Spleen (tissue), 11 donors: ENCODE measurements around the gene ATG5. TPM values are rescaled to one million over a fixed set of nuclear protein-coding genes. Genes with fewer than 3 reads are reported as not detected.

Experiments used
- DNase-seq: peaks from one replicate; pipeline ENCODE4 v3.0.0-alpha.2; 2020
- H3K27ac ChIP-seq, 8 donors: fragments of 200-600 bp; sonication (generic) in 7 of 8; 1 replicate in 4 of 8; 2 replicates in 4 of 8; pipeline versions ENCODE4 v1.5.0 to v1.8.0; 2016 to 2021; ENCODE audit warnings: inconsistent platforms in 4 of 8, mild to moderate bottlenecking in 4 of 8, moderate library complexity in 1 of 8
- H3K27me3 ChIP-seq, 7 donors: fragments of 200-600 bp; sonication (generic) in 6 of 7; replicated peaks in 1 of 7; 1 replicate in 4 of 7; 2 replicates in 3 of 7; pipeline versions ENCODE4 v1.5.0 to v1.8.0; 2016 to 2021; ENCODE audit warnings: inconsistent platforms in 3 of 7, mild to moderate bottlenecking in 1 of 7
- H3K36me3 ChIP-seq, 6 donors: fragments of 200-600 bp; sonication (generic) in 5 of 6; 1 replicate in 4 of 6; 2 replicates in 2 of 6; pipeline versions ENCODE4 v1.5.0 to v1.8.0; 2016 to 2021; ENCODE audit warnings: inconsistent platforms in 2 of 6
- H3K4me1 ChIP-seq, 6 donors: fragments of 200-600 bp; sonication (generic) in 5 of 6; 1 replicate in 3 of 6; 2 replicates in 3 of 6; pipeline versions ENCODE4 v1.5.0 to v1.8.0; 2016 to 2021; ENCODE audit warnings: inconsistent platforms in 3 of 6
- H3K4me3 ChIP-seq, 8 donors: fragments of 200-600 bp; sonication (generic) in 7 of 8; 1 replicate in 4 of 8; 2 replicates in 4 of 8; pipeline versions ENCODE4 v1.5.0 to v1.8.0; 2016 to 2021; ENCODE audit warnings: inconsistent platforms in 4 of 8, mild to moderate bottlenecking in 4 of 8, moderate library complexity in 2 of 8
- H3K9me3 ChIP-seq, 8 donors: fragments of 200-600 bp; sonication (generic) in 7 of 8; 1 replicate in 4 of 8; 2 replicates in 4 of 8; pipeline versions ENCODE4 v1.5.0 to v1.8.0; 2016 to 2021; ENCODE audit warnings: inconsistent platforms in 4 of 8
- POLR2A ChIP-seq, 3 donors: fragments of 450-650 bp; IDR thresholded peaks; one replicate each; pipeline ENCODE4 v1.5.1; 2017; ENCODE audit warnings: antibody characterized with exemption in 3 of 3, mild to moderate bottlenecking in 1 of 3
- POLR2AphosphoS5 ChIP-seq, 3 donors: sonication (generic); formaldehyde crosslinking; IDR thresholded peaks; one replicate each; pipeline ENCODE4 v1.5.1; 2017; ENCODE audit warnings: antibody characterized with exemption in 3 of 3
- WGBS, 5 donors: extraction: QIAGEN DNeasy Blood & Tissue Kit in 3 of 5; methylation state at CpG; one replicate each; pipeline versions ENCODE4 v1.1.5 to v1.1.7; 2013 to 2018; 5-methylcytosine and 5-hydroxymethylcytosine counted together
- intact Hi-C: fragments of 100-400 bp; cut with DNase I; formaldehyde crosslinking; loops from one replicate; pipeline ENCODE4 v1.15.0; 2023; ENCODE audit warnings: low total_unique reads
- polyA plus RNA-seq, 3 donors: library from polyadenylated mRNA; stranded (reverse); fragments of 200-250 nt; gene quantifications; one replicate each; pipeline ENCODE4 v1.2.1, GENCODE V29; 2013
- total RNA-seq, 7 donors: library from RNA; depleted of rRNA in 3 of 7; stranded (reverse); fragments of >200 nt in 3 of 7; fragmentation: NEBNext Ultra II Directional in 4 of 7; extraction: Animal tissue kit (Norgen Biotek cat#: 25700) in 4 of 7; gene quantifications; one replicate each; pipeline versions ENCODE4 v1.1.0 to v1.2.1, GENCODE V29; 2016 to 2021
- TF ChIP-seq, protein P1 (sequence below), 11 experiments: fragments of 200-600 bp in 7 of 11; fragments of 450-650 bp in 4 of 11; sonication (generic) in 4 of 11; IDR thresholded peaks in 8 of 11; conservative IDR thresholded peaks in 3 of 11; 1 replicate in 7 of 11; 2 replicates in 4 of 11; pipeline versions ENCODE4 v1.4.0 to v1.8.0; 2016 to 2021; ENCODE audit warnings: antibody characterized with exemption in 11 of 11, inconsistent platforms in 4 of 11, mild to moderate bottlenecking in 1 of 11
- donor health status: healthy with polysubstance abuse.
- donor health status: DM: no; HTN: no; CAD: no; lungs with moderate emphysema.
- donor health status: DM: no; HTN: no; CAD: no.
- donor health status: Bipolar disorder and iron deficiency.
- donor health status: healthy.
- donor health status: DM: no; HTN: no; CAD: no.
- donor health status: DM: yes; HTN: yes; CAD: no.

The ATG5 gene
- total and polyA plus RNA-seq, 10 donors: 12.1 to 41.6 (median 27.7) TPM

DNA sequence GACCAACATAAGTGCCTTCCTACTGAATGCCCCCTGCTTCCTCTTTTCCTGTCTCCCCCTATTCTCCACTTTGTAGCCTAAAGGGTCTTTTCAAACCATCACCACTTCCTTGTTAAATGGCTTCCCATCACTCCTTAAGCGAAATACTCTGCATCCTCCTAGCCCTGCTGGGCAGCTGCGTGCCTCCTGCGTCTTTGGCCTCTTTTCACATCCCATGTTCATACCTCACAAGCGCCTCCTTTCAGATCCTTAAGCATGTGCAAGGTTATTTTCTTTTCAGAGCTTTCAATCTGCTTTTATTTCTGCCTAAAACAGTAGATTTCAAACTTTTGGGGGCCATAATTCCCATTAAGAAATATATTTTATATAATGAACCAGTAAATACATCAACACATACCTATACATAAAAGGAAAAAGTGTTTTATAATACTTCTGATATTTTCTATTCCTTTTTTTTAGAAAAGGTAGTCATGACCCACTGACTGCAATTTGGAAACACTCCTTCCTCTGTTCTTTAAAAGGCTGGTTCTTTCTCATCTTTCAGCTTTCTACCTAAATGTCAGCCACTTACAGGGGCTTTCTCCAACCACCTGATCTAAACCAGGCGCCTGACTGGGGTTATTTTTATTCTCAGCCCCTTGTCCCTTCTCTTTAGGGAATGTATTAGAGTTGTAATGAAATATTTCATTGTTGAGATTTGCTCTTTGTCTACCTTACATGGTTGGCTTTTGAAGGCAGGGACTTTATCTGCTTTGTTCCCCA is 155.3 kb downstream of the ATG5 start:
- no peaks in the 10 kb centered on the region for H3K27me3 ChIP-seq
- WGBS, 5 donors: 88 to 95% (median 94%) methylated on average over 5 of the region's 5 CpGs
- intact Hi-C loops: no loop called here

DNA sequence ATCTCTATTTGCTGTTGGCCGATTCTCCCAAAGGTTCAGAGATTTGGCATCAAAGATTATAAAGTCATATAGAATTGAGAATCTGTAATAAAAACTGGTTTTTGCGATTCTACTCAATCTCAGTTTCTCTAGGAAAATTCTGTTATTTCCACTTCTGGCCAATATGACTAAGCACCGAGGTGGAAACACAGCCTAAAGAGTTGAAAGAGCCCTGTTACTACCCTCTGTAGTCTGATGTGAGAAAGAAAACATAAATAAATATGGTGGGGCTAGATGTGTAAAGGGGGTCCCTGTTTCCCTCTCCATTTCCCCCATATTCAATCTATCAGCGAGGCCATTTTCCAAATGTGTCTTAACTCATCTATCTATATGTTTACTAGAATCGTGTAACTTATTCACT is 156.0 kb downstream of the ATG5 start:
- 87 to 93% (median 88%) methylated on average over 5 of the region's 5 CpGs for WGBS, 5 donors
- Histone ChIP-seq H3K27me3 (no peaks in the 10 kb centered on the region), H3K27ac (no peak overlapping the region), H3K9me3 (no peaks in the 10 kb centered on the region), H3K4me3 (no peak overlapping the region), H3K4me1 (peaks cover 0 to 19% (median 7%) of the 10 kb centered on the region in 6 donors), H3K36me3 (no peaks in the 10 kb centered on the region)
- DNase-seq: no peak
- TF ChIP-seq, protein P1, sequence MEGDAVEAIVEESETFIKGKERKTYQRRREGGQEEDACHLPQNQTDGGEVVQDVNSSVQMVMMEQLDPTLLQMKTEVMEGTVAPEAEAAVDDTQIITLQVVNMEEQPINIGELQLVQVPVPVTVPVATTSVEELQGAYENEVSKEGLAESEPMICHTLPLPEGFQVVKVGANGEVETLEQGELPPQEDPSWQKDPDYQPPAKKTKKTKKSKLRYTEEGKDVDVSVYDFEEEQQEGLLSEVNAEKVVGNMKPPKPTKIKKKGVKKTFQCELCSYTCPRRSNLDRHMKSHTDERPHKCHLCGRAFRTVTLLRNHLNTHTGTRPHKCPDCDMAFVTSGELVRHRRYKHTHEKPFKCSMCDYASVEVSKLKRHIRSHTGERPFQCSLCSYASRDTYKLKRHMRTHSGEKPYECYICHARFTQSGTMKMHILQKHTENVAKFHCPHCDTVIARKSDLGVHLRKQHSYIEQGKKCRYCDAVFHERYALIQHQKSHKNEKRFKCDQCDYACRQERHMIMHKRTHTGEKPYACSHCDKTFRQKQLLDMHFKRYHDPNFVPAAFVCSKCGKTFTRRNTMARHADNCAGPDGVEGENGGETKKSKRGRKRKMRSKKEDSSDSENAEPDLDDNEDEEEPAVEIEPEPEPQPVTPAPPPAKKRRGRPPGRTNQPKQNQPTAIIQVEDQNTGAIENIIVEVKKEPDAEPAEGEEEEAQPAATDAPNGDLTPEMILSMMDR (IDR thresholded peaks at IDR 0.05 in 8 of 11, conservative IDR thresholded peaks at IDR 0.05 in 3 of 11): no peak
- TF ChIP-seq POLR2AphosphoS5 (IDR thresholded peaks at IDR 0.05): no peak
- TF ChIP-seq POLR2A (IDR thresholded peaks at IDR 0.05): no peak
- intact Hi-C loops: loop anchor here (10.0 kb wide), 1 partner anchor 55 kb away; no protein-coding TSS in a partner anchor

More for the DNA sequence above, 155.3 kb downstream of the ATG5 start:
- no peak overlapping the region for H3K27ac ChIP-seq
- H3K4me1 ChIP-seq: peaks cover 0 to 12% (median under 1%) of the 10 kb centered on the region in 6 donors
- no peaks in the 10 kb centered on the region for H3K9me3 ChIP-seq
- TF ChIP-seq POLR2AphosphoS5 (IDR thresholded peaks at IDR 0.05) (no peak), POLR2A (IDR thresholded peaks at IDR 0.05) (no peak)
- TF ChIP-seq, protein P1 (IDR thresholded peaks at IDR 0.05 in 8 of 11, conservative IDR thresholded peaks at IDR 0.05 in 3 of 11): no peak
- no peaks in the 10 kb centered on the region for H3K36me3 ChIP-seq
- DNase-seq: no peak
- no peak overlapping the region for H3K4me3 ChIP-seq

DNA sequence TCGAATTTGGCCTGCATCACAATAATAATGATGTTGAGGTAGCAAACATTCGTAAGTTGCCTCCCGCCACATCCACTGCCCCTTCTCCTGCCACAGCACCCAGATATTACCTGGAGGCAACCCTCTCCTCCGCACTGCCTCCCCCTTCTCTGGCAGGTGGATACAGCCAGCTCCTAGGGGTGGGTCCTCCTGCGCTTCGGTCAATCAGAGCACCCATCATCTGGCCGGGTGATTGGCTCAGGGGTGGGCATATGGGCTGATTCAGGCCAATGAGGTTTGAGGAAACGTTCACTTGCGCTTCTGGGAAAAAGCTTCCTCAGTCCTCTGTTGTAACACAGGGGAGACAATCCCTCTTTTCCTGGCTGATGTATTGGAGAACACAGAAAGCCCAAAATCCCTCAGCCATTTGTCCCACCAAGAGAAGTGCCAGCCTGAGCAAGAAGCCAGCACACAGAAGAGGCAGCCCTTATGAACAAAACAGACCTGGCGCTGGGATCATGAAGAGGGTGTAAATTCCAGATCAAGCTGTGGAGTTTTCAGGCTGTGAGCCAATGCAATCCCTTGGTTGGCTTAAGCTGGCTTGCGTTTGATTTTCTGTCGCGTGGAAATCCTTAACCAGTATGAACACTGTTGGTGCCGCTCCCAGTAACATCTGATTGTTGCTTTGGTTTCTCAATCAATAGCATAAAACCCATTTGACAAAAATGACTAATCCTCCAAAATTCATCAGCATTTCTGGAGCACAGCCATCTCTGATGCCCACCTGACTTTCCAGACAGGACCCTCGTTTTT is 157.3 kb downstream of the ATG5 start:
- WGBS, 5 donors: 90 to 96% (median 95%) methylated on average over 15 of the region's 15 CpGs
- Histone ChIP-seq H3K4me3 (no peak overlapping the region), H3K4me1 (peaks cover 9 to 24% (median 19%) of the 10 kb centered on the region in 6 donors), H3K9me3 (no peaks in the 10 kb centered on the region), H3K27ac (peak overlapping the region in 2 of 8 donors; percentile 17 to 41), H3K36me3 (no peaks in the 10 kb centered on the region), H3K27me3 (no peaks in the 10 kb centered on the region)
- TF ChIP-seq POLR2AphosphoS5 (IDR thresholded peaks at IDR 0.05) (no peak), POLR2A (IDR thresholded peaks at IDR 0.05) (no peak)
- TF ChIP-seq, protein P1 (IDR thresholded peaks at IDR 0.05 in 8 of 11, conservative IDR thresholded peaks at IDR 0.05 in 3 of 11): no peak
- DNase-seq: no peak
- intact Hi-C loops: loop anchor here (10.0 kb wide), 1 partner anchor 53 kb away; no protein-coding TSS in a partner anchor
